NCI-H2107 treated with DMSO at 0.1 percent for 48 hours (cell line): ENCODE measurements around the gene ZNF18.
A peak's percentile ranks its signal among the peaks of the same experiment; 100 is the strongest.

ENCODE experiments used
- DNase-seq: peaks from one replicate; lab custom pipeline; 2025; ENCODE audit not compliant: unreplicated experiment; lab: John Stamatoyannopoulos, UW

ZNF18 gene

DNA sequence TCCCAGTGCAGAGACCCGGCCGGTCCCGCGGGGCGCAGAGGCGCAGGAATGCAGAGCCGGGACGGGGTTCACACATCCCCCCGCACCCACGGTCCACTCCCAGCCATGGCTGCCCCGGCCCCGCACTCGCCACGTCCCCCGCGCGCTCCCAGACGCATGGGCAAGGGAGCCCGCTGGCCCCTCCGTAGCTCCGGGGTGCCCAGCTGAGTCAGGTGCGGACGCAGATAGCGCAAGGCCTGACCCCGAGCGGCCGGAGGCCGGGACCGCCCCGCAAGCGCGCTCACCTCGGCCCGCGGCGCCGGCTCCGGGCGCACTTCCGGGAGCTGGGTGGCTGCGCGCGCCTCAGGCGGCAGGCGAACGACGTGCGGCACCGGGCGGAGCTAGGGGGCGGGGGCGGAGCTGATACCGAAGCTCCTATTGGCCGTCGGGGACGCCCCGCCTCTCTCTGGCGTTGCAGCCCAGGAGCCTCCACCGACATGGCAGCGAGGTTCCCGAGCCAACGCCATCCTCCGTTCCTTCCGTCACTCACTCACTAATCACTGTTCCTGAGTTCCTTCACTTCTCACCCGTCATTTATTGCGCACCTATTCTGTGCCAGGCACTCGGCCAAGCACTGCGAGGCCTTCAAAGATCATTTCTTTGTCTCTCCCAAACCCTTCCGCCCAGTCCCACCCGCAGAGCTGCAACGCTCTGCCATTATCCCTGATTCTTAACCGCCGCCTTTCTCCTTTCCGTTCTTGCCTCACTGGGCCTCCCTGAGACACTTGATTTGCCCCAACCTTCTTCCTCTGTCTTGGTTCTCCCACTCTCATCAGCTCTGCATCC is at the start of gene ZNF18:
ZNF18 (minus strand) TSS at position 329 of the 825 bp plus-strand sequence. CDS start 4,646 bp downstream, outside the sequence.
- peak; percentile 51 for DNase-seq

- no peak for DNase-seq
These were observed 49.5 kb upstream of the ZNF18 start for GRCh38 chr17:12046786-12047185.

- no peak for DNase-seq
These were observed 46.4 kb upstream of the ZNF18 start for GRCh38 chr17:12043702-12044101.

- DNase-seq, result no peak
These were observed 44.0 kb upstream of the ZNF18 start for GRCh38 chr17:12041312-12041711.

- DNase-seq, result no peak
These were observed 43.2 kb upstream of the ZNF18 start for GRCh38 chr17:12040478-12040877.

DNA sequence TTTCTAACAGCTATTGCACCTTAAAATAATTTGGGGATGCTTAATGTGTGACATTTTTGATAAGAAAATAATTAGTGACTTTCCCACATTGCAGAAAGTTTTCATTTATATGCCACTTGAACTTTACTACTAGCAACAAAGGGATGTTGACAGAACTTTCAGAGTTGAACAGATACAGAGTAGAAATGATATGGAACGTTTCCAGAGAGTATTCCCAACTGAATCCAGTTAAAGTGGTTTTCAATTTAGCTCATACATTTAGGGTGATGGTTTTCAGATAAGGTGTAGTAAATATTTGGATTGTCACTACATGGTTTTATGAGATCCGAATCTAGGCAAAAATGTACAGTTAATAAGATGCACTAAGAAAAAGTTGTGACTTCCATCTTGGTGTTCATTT is 40.7 kb upstream of the ZNF18 start:
- DNase-seq, result no peak

GRCh38 chr17:12035673-12036072 is 38.4 kb upstream of the ZNF18 start:
- DNase-seq, result no peak

DNA sequence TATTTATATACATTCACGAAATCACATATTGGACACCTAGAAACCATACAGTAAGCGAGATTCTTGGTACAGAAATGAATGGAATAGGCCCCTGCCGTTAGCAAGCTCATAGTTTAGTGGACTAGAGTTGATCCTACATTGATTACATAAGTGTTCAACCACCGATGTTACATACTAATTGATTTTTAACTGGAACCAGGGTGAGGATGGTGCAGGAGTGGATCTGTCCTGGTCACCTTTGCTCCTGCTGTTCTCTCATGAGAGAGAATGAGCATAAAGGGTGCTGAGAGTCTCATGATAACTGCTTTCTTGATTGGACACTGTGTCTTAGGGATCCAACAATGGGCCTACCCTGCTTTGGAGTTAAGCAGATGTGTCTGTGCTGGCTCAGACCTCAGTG is 37.3 kb upstream of the ZNF18 start:
- no peak for DNase-seq

- DNase-seq, result no peak
These were observed 31.3 kb upstream of the ZNF18 start for GRCh38 chr17:12028611-12029010.

DNA sequence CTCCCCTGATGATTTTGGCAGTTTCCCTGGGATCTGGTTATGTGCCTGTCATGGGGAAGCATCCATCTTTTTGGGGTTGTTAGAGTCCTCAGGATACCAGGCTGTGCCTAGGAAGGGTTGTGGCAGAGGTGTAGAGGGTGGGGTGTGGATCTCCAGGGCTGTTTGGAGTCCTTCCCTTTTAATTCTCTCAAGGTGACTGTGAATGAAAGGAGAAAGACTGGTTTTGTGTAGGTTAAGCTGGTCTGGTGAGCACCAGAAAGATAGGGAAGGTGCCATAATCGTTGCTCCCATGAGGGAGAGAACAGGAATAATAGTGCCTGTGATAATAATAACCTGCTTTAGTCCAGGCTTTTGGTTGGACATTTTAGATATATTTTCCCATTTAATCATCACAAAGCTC is 30.4 kb upstream of the ZNF18 start:
- DNase-seq, result no peak

DNA sequence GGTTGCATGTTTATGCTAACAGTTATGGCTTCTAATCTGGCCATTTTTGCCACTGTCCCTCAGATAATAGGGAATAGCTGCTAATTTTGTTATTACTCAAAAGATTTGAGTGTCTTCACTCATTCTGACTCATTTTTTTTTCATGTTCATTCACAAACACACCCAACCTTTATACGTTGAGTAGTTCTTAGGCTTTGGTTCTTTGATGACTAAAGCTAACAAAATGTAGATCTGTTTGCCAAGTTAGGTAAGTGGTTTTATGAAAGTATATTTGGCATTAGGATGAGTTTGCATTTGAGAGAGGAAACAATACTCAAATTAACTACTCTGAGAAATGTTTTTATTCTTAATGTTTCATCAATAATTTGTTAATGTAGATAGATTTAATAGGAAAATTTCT is 27.1 kb upstream of the ZNF18 start:
- DNase-seq, result no peak

DNA sequence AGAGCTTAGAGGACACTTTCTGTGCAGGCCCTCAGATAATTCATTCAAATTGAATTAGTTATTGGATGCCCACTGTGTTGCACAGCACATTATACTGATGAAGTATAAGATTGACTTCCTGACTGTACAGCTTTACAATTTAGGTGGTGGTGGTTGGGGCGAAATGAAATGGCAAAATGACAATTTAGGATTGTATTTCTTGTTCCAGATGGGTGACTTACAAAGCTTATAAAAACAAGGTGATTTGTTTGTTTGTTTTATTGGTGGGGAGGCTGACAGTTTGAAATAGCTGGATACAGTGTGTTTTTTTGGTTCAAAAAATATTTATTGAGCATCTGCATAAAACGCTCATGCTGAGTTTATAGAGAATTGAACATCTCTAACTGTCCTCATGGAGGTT is 25.0 kb upstream of the ZNF18 start:
- no peak for DNase-seq

DNA sequence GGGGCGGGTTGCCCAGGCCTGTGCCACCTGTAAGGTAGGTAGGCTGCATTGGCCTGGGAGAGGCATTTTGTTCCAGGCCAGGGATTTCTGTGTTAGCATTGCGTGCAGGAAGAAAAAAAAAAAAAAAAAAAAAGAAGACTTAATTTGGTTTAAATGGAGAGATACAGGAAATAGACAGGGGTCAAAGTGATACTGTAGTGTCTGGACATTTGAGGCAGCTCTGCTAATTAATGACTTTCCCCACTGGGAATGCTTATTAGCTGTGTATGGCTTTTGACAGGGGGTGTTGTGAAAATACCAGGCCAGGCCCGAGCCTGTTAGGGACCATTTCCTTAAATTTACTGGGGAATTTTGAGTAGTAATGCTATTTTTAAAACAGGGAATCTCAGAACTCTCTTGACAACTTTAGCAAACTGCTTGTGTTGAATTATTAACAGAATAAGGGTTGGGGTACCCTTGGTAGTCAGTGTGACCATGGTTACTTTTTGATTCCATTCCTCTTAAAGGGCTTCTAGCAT is 24.4 kb upstream of the ZNF18 start:
- no peak for DNase-seq

- peak; percentile 12 for DNase-seq
These were observed 23.7 kb upstream of the ZNF18 start, which contains the start of gene MAP2K4 for GRCh38 chr17:12020642-12021622. Gene MAP2K4 (plus strand): TSS chr17:12020877. CDS start chr17:12020887, 10 bp downstream.

DNA sequence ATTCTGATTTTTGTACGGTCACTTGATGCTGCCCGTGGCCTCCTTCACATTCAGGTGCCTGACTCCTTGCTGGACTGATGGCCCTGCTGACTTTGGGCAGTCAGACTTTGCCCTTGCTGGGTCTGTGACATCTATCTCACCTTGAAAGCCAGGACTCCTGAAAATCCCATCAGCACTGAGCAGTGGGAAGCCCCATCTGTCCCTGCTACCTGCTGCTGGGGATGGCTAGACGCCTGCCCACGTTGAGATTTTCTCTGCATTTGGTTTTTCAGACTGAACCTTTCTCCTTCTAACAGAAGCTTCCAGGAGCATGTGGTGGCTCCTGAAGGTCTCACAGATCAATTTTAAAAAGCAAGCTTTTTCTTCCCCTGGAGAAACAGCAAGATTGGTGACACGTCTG is 10.2 kb upstream of the ZNF18 start:
- no peak for DNase-seq

DNA sequence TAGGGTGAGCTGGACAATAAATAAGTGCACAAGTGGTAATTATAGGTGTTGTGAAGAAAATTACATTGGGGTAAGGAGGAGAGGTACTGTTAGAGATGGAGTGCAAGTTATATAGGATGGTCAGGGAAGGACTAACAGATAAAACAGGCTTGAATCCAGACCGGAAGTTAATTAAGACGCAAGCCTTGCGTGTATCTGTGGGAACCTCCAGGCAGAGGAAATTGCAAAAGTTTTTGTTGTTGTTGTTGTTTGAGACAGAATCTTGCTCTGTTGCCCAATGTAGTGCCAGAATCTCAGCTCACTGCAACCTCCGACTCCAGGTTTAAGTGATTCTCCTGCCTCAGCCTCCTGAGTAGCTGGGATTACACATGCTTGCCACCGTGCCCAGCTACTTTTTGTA is 2.4 kb upstream of the ZNF18 start:
- no peak for DNase-seq

DNA sequence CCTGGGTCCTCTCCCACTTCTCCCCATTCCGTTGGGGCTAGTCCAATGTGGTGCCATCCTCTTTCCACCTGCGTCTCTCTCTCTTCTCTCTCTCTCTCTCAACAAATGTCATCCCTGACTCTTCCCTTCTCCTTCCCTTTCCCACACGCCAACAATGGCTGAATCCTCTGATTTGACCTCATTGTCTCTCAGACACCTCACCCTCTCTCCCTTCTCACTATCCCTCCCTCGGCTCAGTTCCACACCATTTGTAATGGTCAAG is 628 bp upstream of the ZNF18 start:
- no peak for DNase-seq

GRCh38 chr17:11996722-11997146 is 541 bp downstream of the ZNF18 start:
- DNase-seq, result no peak

- no peak for DNase-seq
These were observed 5.8 kb downstream of the ZNF18 start for GRCh38 chr17:11991461-11991860.

GRCh38 chr17:11990363-11990983 is 6.8 kb downstream of the ZNF18 start:
- DNase-seq, result no peak

DNA sequence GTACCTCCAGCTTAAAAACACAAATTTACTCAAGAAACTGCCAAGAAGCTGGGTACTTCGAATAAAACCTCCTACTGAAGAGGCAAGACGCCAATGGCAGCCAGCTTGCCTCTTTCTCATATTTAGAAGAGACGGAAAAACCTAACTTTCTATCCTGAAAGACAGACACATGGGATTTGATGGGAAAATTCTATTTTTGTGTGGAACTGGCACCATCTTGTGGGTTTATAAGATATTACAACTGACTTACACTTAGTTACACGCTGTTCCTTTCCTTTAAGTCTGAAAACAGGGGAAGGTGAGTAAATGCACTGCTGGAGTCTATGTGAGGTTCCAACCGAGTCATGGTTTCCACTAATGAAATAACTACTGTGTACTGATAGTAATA is 10.3 kb downstream of the ZNF18 start:
- peak; percentile 0 for DNase-seq
